GM19238 (cell line): ENCODE data around the gene SNORC.

ENCODE experiments used
- DNase-seq: peaks from one replicate; pipeline ENCODE4 v3.0.0; 2011; ENCODE audit warnings: low spot score; ENCODE audit not compliant: insufficient read length

SNORC gene

DNA sequence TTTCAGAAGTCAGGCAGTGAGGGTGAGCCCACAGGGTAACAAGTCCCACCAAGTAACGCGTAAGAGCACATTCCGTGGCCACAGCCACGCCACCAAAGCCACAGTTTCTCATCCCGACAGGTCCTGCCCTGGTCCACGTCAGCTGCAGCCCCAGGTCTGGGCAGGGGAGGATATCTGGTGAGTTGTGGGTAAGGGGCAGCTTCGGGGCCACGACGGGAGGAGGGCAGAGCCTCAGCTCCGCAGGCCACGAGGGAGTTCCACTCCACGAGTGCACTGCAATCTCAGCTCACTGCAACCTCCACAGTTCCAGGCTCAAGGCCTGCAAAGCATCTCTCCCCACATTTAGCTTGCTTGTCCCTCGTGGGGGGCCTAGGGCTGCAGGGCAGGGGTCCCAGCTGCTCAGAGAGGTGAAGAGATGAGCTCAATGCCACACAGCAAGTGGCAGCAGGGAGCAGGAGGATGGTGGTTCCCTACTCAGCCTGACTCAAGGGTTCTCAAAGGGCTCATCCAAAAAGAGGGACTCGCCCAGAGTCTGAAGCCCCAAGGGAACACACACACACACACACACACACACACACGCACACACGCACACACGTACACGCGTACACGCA lies 12.5 kb downstream of the SNORC start:
- DNase-seq, result no peak

DNA sequence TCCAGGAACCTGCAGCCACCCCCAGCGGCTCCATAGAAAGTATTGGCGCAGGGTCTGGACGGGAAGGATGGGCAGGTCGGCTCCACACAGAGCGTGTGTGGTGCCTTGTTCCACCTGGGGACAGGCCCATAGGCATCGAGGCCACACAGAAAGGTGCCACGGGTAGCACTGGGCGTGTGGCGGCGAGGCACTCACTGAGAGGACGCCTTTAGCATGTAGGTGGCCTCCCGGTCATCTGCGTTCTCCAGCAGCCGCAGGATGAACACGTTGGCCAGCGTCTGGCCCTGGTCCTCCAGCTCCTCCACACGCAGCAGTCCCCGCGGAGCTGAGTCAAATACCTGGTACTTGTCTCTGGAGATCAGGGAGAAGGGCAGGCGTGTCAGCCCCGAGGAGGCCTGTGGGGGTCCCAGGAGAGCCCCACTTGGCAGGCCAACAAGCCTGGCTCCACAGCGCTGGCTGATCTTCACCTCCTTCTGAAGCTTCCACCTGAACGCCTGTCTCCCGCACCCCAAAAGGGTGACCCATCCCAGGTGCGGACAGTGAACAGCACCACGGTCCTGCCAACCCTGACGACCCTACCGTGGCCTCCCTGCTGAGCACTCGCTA lies 13.2 kb downstream of the SNORC start:
- no peak for DNase-seq

DNA sequence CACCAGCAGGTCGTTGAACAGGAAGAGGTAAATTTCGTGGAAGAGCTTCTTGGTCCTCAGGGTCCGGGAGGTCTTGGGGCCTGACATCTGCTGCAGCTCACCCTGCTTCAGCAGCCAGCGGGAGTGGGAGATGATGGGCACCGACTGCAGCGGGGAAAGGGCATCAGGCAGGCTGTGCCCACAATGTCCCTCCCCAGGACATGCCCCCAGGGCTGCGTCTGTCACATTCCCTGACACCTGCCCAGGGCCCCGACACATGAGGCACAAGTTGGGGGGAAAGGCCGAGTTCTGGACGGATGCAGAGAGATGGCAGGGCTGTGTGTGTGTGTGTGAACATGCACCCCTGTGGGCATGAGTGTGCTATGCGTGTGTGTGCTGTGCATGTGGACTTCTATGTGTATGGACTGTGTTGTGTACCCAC lies 13.9 kb downstream of the SNORC start:
- no peak for DNase-seq

DNA sequence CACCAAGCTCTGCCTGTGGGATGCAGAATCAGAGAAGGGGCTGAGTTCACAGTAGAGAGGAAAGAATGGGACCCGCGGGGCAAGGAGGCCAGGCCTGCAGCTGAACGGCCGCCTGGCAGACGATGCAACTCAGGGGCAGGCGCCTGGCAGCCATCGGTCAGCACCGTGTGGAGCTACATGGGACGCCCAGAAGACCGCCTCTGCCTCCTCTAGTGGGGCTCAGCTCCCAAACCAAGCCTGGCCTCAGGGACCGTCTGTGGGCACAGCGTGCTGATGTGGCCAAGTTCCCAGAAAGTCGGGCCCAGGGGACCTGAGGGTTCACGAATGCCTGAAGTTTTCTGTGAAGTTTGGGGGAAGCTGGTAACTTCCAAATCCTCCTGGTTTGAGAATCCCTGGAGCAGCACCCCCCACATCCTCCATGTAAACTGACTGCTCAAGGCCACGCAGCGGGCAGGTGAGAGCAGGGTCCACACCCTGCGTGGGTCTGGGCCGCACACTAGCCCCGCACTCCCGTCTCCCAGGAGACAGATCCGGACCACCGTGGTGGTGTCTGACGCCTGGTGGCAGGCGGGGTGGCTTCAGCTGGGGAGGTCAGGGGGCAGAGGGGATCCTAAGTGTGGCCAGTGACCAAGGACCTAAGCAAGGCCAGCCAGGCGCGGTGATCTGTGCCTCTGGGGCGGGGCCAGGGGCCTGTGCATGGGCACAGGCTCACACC lies 14.6 kb downstream of the SNORC start:
- DNase-seq, result no peak

DNA sequence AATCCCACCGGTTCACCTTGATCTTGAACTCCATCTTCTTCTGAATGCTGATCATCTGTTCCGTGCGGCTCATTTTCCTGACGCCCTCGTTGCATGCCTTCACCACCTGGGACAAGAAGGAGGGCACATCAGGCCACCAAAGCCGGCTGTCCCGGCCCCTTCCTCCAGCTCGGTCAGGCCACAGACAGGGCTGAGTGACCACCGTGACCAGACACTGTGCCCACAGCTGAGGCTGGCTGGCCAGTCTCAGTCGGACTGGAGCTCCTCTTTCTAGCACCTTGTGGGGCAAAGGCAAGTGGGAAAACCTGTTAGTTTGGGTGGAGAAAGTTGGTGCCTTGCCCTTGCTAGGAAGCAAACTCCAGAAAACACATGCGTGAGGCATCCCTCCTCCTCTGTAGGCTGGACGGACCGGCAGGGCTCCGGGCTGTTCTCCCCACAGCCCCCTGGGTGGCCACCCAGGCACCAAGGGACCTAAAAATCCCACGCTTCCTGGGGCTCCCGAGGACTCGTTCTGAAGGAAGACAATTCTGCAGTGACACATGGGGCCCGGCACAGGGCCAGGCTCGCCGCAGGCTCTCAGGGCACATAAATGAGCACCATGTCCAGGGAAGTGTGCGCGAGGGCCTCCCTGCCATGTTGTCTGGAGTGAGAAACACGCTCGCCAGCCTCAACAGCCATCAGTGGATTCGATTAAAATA lies 15.3 kb downstream of the SNORC start:
- DNase-seq, result no peak

DNA sequence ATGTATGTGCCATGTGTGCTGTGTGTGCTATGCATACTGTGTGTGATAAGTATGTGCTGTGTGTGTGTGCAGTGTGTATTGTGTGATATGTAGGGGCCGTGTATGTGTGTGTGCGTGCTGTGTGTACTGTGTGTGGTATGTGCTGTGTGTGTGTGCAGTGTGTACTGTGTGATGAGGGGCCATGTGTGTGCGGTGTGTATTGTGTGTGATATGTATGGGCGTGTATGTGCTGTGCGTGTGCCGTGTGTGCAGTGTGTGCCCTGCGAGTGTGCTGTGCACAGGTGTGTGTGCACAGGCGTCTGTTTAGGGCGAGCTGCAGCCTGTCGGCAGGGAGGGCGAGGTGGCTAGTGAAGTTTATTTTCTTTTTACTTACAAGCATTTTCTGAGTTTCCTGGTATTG lies 16.1 kb downstream of the SNORC start:
- DNase-seq, result no peak

DNA sequence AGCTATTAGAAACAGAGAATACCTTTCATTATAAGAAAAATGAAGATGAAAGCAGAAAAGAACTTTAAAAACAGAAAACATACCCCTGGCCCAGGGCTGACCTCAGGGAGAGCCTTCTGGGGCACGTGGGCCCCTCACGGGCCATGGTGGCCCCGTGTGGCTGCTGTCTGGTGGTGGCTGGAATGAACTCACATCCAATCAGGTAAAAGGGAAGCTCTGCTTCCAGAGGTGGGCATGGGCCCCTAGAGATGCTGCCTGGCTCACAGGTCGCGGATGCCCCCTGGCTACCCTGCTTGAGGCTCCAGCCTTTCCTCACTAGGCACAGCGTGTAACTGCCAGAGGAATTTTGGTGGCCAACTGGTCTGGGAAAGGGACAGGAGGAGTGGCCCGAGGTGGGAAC lies 16.6 kb downstream of the SNORC start:
- DNase-seq, result no peak

DNA sequence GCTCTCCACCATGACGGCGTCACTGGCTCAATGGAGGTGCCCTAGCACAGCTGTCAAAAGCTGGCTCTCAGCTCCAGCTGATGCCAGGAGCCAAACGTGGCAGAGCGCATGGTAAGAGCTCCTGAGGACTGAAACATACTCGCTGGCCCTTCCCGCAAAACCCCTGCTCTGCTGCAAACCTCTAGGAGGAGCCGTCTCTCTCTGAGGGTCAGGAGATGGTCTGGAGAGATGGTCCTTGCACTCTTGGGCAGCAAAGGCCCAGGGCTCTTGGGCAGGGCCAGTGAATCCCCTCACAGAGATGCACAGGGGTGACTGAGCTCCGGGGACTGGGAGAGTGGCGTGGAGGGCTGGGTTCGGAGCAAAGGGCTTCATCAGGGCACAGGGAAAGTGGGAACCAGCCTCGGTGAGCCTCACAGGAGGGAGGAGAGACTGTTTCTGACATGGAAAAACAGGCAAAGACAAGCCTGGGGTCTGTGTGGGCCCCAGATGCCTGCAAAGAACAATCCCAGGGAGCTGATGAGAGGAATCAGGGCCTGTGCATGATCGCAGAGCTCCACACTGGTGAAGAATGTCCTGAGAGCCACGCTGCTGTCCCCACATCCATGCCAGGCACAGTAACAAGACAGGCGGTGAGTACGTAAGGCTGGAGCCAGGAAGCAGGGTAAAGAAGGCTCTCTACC lies 17.2 kb downstream of the SNORC start:
- no peak for DNase-seq

DNA sequence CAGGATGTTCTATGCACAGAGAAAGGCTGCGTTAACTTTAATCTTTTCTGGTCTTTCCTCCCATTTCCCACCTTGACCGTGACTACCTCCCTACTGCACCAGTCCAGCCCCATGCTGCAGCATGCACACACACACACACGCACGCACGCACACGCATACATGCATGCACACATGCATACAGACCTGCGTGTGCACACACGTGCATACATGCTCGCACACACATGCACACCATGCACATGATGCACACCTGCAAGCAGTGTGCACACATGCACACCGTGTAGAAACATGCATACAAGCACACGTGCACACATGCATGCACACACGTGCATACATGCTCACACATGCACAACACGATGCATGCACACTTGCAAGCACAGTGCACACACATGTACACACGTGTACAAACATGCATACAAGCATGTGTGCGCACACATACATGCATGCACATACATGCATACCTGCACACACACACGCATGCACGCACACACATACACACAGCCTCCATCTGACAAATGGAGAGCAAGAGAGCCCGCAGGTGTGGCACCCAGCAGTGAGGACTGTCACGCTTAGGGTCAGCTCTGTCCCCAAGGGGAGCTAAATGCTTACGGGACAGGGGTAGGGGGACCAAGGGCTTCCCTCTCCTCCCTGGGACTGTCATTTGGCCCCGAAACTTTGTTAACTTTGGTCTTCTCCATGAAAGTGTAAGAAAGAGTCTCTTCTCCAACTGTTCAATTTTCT lies 18.2 kb downstream of the SNORC start:
- no peak for DNase-seq

DNA sequence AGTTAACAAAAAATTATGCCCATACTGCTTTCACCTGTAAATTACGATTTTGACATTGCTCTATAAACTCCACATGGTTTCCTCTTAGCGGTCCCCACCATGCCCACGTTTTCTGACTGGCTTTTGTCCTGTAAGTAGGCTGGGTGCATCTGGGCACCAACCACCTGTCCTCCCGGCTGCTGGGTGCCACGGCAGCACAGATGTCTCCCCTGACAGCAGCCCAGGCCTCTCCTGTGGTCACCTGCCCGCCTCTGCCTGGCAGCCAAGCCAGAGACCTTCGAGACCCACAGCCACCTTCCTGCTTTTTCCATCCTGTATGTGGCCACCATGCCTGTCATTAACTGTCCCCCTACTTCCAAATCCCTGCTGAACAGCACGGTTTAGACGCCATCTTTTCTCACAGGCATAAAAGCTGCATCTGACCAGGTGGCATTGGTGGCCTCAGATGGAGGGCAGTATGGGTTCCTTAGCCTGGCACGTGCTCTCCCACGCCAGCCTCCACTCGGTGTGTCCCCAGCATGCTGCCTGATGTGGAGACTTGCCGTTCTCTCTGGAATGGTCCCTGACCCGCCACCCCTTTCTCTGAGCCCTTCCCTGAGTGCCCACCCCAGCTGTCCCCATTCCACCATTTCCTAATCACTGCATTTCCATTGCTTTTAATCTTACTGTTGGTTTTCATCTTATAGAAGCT lies 18.9 kb downstream of the SNORC start:
- DNase-seq, result no peak

DNA sequence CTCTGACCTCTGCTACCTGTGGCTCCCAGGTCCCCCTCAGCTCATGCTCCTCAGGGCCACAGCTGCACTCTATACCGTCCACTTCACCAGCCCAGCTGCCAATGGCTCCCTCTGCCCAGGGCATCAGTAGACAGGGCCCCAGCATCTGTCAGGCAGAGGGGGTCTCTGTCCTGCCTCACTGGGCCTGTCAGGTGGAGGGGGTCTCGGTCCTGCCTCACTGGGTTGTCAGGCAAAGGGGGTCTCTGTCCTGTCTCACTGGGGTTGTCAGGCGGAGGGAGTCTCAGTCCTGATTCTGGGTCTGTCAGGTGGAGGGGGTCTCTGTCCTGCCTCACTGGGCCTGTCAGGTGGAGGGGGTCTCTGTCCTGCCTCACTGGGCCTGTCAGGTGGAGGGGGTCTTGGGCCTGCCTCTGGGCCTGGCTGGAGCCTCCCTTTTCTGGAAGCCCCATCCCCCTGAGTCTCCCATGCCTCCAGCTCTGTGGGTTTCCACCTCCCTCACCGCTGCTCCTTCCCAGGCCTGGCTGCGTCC lies 19.9 kb downstream of the SNORC start:
- DNase-seq, result no peak

DNA sequence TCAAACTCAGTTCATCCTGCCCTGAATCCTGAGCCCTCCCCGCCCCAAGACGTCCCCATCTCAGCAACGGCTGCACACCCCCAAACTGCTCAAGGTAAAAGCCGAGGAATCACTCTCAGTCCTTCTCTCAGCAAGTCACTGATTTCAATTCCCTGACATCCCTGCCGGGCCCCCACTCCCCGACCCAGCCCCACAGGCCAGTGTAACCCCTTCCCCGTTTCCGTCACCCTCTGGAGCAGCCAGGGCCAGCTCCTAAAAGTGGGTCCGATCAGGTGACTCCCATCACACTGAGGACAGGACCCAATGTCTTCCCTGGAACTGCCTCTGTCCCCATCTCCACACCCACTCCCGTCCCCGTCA lies 20.5 kb downstream of the SNORC start:
- DNase-seq, result no peak

DNA sequence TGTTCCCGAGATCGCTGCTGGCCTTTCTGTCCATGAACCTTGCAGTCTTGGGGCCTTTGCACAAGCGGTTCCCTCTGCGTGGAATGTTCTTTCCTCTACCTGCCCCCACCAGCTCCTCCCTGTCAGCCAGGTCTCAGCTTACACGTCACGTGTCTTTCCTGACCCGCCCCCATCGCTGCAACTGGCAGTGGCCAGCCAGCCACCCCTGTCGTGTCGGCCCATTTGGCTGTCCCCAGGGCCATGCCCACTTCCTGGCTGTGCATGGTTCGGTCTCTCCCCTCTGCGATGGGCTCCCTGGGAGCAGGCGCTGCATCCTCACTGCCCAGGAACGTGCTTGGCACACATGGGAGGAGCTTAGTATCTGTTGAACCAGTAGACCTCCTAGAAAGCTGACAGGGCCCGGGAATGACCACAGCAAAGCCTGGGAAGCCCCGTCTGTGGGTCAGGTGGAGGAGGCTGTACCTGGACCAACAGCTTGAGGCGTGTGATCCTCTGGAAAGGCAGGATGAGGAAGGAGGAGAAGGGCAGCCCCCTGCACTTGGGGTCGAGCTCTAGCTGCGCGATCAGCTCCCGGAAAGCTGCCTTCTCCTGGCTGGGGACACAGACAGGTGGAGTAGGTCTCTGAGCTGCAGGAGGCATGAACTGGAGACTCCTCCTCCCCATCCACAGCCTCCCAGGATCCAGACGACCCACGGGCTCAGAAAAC lies 21.0 kb downstream of the SNORC start:
- DNase-seq, result no peak

DNA sequence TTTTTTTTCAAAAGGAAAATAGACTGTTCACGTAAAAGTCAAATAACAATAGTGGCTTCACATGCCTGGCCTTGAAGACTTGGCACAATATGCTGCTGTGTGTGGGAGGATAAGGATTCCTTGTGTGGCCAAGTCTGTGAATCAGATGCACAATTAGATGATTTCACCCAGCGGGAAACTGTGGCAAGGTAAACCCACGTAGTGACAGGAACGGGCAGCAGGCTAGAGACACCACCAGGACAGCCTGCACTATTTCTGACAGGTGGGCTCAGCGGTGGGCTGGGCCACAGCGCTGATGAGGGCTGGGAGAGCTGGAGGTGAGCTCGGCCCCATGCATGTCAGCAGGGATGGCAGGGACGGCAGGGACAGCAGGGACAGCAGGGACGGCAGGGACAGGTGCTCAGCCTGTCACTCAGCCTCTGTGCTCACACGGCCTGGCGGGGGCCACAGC lies 21.6 kb downstream of the SNORC start:
- no peak for DNase-seq

DNA sequence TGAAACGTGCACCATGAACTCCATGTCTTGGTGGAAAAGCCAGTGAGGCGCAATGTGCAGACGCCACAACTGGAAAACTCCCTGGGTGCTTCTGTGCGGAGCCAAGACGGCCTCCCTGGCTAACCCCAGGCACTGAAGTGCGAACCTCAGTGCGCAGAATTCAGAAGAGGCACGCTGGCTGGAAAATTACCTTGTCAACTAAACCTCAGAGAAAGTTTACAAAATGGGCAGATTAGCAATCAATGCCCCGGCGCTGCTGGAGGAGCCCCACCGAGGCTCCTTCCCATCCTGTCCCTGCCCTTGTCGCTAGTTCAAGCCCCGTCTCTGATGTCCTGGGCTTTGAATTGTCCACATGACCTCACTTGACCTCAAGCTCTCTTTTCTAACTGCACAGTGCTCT lies 22.2 kb downstream of the SNORC start:
- DNase-seq, result no peak

DNA sequence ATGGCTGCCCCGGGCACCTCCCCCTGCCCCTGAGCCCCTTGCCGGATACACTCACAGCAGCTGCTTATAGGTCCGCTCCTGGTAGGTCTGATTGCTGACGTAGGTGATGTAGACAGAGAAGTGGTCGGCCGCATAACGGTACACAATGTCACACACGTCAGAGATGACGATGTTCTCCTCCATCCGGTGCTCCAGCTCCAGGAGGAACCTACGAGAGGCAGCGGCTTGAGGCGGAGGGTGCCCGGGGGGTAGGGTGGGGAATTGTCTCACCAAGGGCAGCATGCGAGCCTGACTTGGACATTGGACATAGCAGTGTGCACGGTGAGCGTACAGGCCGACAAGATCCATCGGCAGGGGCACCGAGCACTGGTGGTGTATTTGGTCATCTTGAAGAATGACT lies 22.8 kb downstream of the SNORC start:
- DNase-seq, result no peak

DNA sequence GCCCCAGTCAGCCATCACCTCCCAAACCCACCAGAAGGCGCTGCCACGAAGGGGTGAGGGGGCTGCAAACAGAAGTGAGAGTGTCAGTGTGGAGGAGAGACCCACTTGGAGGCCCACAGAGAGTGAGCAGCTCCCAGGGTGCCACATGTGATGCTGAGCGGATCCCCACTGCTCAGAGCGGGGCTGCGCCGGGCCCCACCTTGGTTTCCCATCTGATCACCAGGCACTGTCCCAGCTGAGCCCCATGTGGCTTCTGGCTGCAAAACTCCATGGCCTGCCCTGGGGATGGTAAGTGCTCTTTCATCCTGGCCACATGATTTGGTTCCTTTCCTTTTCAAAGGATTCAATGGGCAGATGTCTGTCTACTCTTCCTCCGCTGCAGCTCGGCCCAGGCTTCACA lies 23.8 kb downstream of the SNORC start:
- no peak for DNase-seq

DNA sequence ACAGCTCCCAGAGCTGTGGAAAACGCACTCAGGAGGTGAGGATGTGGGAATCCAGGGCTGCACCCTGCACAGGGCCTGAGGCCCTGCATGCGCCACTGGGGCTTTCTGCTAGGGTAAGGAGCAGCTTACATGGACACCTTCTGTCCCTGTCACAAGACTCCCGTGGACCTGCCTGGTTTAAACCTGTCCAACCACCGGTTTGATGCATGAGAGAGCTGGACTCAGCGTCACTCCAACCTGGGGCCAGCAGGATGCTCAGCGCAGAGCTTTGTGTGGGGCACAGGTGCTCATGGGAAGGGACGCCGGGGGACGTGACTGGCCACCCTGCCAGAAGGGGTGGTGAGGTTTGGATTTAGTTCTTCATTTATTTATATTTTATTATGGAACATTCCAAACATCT lies 24.2 kb downstream of the SNORC start:
- DNase-seq, result no peak

DNA sequence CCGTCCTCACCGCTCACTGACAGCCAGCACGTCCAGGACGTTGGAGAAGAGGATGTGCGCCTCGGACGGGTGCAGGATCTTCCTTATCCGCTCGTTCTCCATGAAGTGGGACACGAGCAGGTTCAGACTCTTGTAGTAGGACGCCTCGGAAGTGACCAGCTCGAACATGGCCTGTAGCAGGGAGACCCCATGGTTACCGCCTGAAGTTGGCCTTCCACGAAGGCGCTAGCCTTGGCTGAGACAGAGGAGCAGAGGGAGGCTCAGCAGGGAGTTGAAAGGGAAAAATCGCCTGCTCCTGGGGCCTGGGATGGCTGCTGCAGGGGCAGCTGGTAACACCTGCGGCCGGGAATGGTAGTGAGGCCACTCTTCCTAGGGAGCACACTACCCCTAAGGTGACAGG lies 24.7 kb downstream of the SNORC start:
- DNase-seq, result no peak

DNA sequence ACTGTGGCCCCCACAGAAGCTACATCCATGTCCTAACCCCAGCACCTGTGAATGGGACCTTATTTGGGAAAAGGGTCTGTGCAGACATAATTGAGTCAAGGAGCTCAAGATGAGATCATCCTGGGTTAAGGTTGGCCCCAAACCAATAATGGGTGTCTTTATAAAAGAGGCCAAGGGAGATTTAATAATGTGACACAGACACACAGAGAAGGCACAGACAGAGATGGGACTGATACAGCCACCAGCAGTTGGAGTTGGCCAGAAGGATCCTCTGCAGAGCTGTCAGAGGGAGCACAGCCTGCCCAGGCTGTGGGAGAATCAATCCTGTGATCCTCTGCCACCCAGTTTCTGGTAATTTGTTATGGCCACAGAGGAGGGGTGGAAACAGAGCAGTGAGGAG lies 26.0 kb downstream of the SNORC start:
- DNase-seq, result no peak
